K562 (cell line): ENCODE results near the gene PDE6H. TPM values are rescaled to one million over a fixed set of nuclear protein-coding genes. Genes with fewer than 3 reads are reported as not detected.

ENCODE experiments used
- ATAC-seq: fragments of 200-7000 bp; cut with Tn5 transposase; 3 replicates; pipeline ENCODE4 v1.9.1; 2020; ENCODE audit warnings: moderate library complexity
- Bru-seq: library from RNA; stranded (reverse); fragments of 400-500 nt; gene quantifications from one replicate; lab custom pipeline; 2021; lab: Mats Ljungman, UMichigan
- BruChase-seq, 2 experiments: library from RNA; stranded (reverse); fragments of 400-500 nt; gene quantifications; one replicate each; lab custom pipeline; 2021; lab: Mats Ljungman, UMichigan
- BruUV-seq: library from RNA; stranded (reverse); fragments of 400-500 nt; replicated peaks from 2 replicates; lab custom pipeline; 2021; lab: Mats Ljungman, UMichigan
- CTCF ChIA-PET: fragments of 300-600 bp; formaldehyde crosslinking; extraction: SDS; loops from one replicate; lab custom pipeline; 2021; ENCODE audit warnings: low intra/inter-chr PET ratio; lab: Yijun Ruan, JAX
- POLR2A ChIA-PET: fragments of 300-600, 350-650 bp; sonication (Branson Sonifier 250); formaldehyde crosslinking; extraction: SDS; loops from one replicate; lab custom pipeline; 2021; ENCODE audit warnings: antibody characterized with exemption, inconsistent platforms; lab: Yijun Ruan, JAX
- DNase-seq, 4 experiments: peaks; one replicate each; pipeline versions ENCODE4 v3.0.0 to v3.0.0-alpha.2; 2011 to 2018; ENCODE audit warnings: low spot score in 3 of 4, mixed read lengths in 3 of 4; ENCODE audit errors: extremely low read depth in 1 of 4
- FAIRE-seq: peaks from 2 replicates; lab custom pipeline; 2011; peaks lifted over from hg19 to GRCh38; lab: Jason Lieb, UNC
- H2AFZ ChIP-seq: 2 replicates; pipeline ENCODE4 v1.6.0; 2011; ENCODE audit warnings: low read depth, low read length, control low read depth, inconsistent platforms
- H3K27ac ChIP-seq: fragments of 200-600 bp; 3 replicates; pipeline ENCODE4 v1.8.0; 2011; ENCODE audit warnings: low read depth, mild to moderate bottlenecking, control low read depth, inconsistent platforms, low read length, moderate library complexity, mixed read lengths; ENCODE audit errors: extremely low read depth
- H3K27me3 ChIP-seq, 2 experiments: fragments of 300-600 bp in 1 of 2; 2 replicates in 1 of 2; 3 replicates in 1 of 2; pipeline versions ENCODE4 v1.6.0 to v1.8.0; 2011; ENCODE audit warnings: inconsistent platforms in 2 of 2, low read length in 2 of 2, mild to moderate bottlenecking in 1 of 2, mixed read lengths in 1 of 2, moderate library complexity in 1 of 2; ENCODE audit not compliant: control insufficient read depth in 2 of 2, insufficient read depth in 2 of 2
- H3K36me3 ChIP-seq: fragments of 300-600 bp; 3 replicates; pipeline ENCODE4 v1.8.0; 2011; ENCODE audit warnings: mild to moderate bottlenecking, low read length, inconsistent platforms; ENCODE audit not compliant: control insufficient read depth, insufficient read depth
- H3K4me1 ChIP-seq, 2 experiments: fragments of 200-600 bp in 1 of 2; replicated peaks in 1 of 2; 2 replicates in 1 of 2; 3 replicates in 1 of 2; pipeline versions ENCODE4 v1.5.1 to v1.8.0; 2011; ENCODE audit warnings: inconsistent platforms in 2 of 2, low read length in 2 of 2, mild to moderate bottlenecking in 1 of 2, mixed read lengths in 1 of 2, moderate library complexity in 1 of 2; ENCODE audit not compliant: control insufficient read depth in 2 of 2, insufficient read depth in 2 of 2
- H3K4me2 ChIP-seq: 2 replicates; pipeline ENCODE4 v1.6.1; 2011; ENCODE audit warnings: low read length, control low read depth, inconsistent platforms, mixed read lengths; ENCODE audit not compliant: insufficient read depth
- H3K4me3 ChIP-seq: fragments of 200-600 bp; sonication (generic), shearing (Covaris generic); 2 replicates; pipeline ENCODE4 v1.5.1; 2016; ENCODE audit warnings: control low read depth, inconsistent platforms
- H3K79me2 ChIP-seq: fragments of 200-600 bp; 3 replicates; pipeline ENCODE4 v1.8.0; 2011; ENCODE audit warnings: low read length, inconsistent platforms; ENCODE audit not compliant: control insufficient read depth, insufficient read depth
- H3K9ac ChIP-seq, 2 experiments: 2 replicates each; pipeline versions ENCODE4 v1.6.0 to v1.6.1; 2011; ENCODE audit warnings: low read depth in 2 of 2, low read length in 2 of 2, control low read depth in 1 of 2, inconsistent platforms in 1 of 2, mild to moderate bottlenecking in 1 of 2, mixed read lengths in 1 of 2; ENCODE audit not compliant: insufficient read depth in 1 of 2
- H3K9me1 ChIP-seq: one replicate; pipeline ENCODE4 v1.6.0; 2011; ENCODE audit warnings: inconsistent platforms, mild to moderate bottlenecking, low read length, moderate library complexity; ENCODE audit not compliant: control insufficient read depth, insufficient read depth
- H3K9me3 ChIP-seq: replicated peaks from 2 replicates; pipeline ENCODE4 v1.5.1; 2011; ENCODE audit warnings: low read depth, low read length, inconsistent platforms; ENCODE audit not compliant: control insufficient read depth, insufficient read depth
- H4K20me1 ChIP-seq: replicated peaks from 2 replicates; pipeline ENCODE4 v1.6.1; 2011; ENCODE audit warnings: low read length, inconsistent platforms, mixed read lengths; ENCODE audit not compliant: control insufficient read depth, insufficient read depth
- MCM2 ChIP-seq: fragments of 450-650 bp; IDR thresholded peaks from 2 replicates; pipeline ENCODE4 v1.6.1; 2017; ENCODE audit warnings: low read depth, mild to moderate bottlenecking
- PHF8 ChIP-seq: fragments of 200-600 bp; sonication (generic); IDR thresholded peaks from 2 replicates; pipeline ENCODE4 v1.6.1; 2012; ENCODE audit warnings: mixed run types, mild to moderate bottlenecking, inconsistent platforms, low read length, moderate library complexity, borderline replicate concordance
- PML ChIP-seq: IDR thresholded peaks from 2 replicates; pipeline ENCODE4 v1.6.1; 2012; ENCODE audit warnings: low read length, inconsistent platforms
- ZNF239 ChIP-seq: fragments of 250-450 bp; sonication (Bioruptor Pico); IDR thresholded peaks from 2 replicates; pipeline ENCODE4 v1.4.0; 2020; ENCODE audit warnings: mild to moderate bottlenecking
- ZNF436 ChIP-seq: fragments of 250-450, 450-650 bp; sonication (Bioruptor Pico); formaldehyde crosslinking; IDR thresholded peaks from 2 replicates; pipeline ENCODE4 v1.7.0; 2020; ENCODE audit warnings: mild to moderate bottlenecking
- ZNF785 ChIP-seq: fragments of 250-450 bp; sonication (Bioruptor Pico); IDR thresholded peaks from 2 replicates; pipeline ENCODE4 v1.4.0; 2020; ENCODE audit warnings: mild to moderate bottlenecking
- WGBS: fragments of 100-300 bp; shearing (Covaris generic); methylation state at CpG from one replicate; pipeline ENCODE4 v1.1.6; 2016; ENCODE audit warnings: low coverage, mixed read lengths; ENCODE audit not compliant: insufficient coverage; ENCODE audit errors: missing lambda C conversion rate; 5-methylcytosine and 5-hydroxymethylcytosine counted together
- in situ Hi-C: fragments of 300-500 bp; cut with MboI; formaldehyde crosslinking; loops from 4 replicates; pipeline ENCODE4 v1.15.0; 2018; ENCODE audit warnings: inconsistent platforms, mixed read lengths
- intact Hi-C: fragments of 100-400 bp; cut with micrococcal nuclease; formaldehyde crosslinking; loops from 2 replicates; pipeline ENCODE4 v1.14.2; 2022
- long read RNA-seq, 3 experiments: library from polyadenylated mRNA in 2 of 3; library from RNA in 1 of 3; unstranded in 2 of 3; stranded (forward) in 1 of 3; transcript quantifications; one replicate each; pipeline ENCODE4 v2.0.0, GENCODE V29; 2019 to 2022
- polyA minus RNA-seq, 3 experiments: library from RNA; depleted of rRNA, polyadenylated mRNA; stranded (reverse); fragments of >200 nt; gene quantifications; 2 replicates each; pipeline ENCODE4 v1.2.3, GENCODE V29; 2011
- polyA plus RNA-seq, 8 experiments: library from polyadenylated mRNA; depleted of rRNA in 4 of 8; stranded (reverse) in 5 of 8; unstranded in 3 of 8; fragments of >200 nt; fragmentation: Nextera tagmentation in 2 of 8; fragmentation: Illumina TruSeq in 1 of 8; extraction: Ambion mirVana in 2 of 8; extraction: Trizol in 1 of 8; gene quantifications; 2 replicates each; pipeline versions ENCODE4 v1.2.1 to v1.2.3, GENCODE V29; 2011 to 2014; ENCODE audit warnings: inconsistent platforms in 1 of 8, missing spikeins in 1 of 8
- total RNA-seq, 7 experiments: library from RNA; depleted of rRNA in 6 of 7; stranded (reverse); fragments of >200 nt in 6 of 7; fragmentation: Illumina TruSeq in 2 of 7; extraction: Trizol in 2 of 7; gene quantifications; 2 replicates each; pipeline versions ENCODE4 v1.2.1 to v1.2.3, GENCODE V29; 2011 to 2021; ENCODE audit warnings: low replicate concordance in 1 of 7
- TF ChIP-seq, protein P1 (sequence below): fragments of 450-650 bp; IDR thresholded peaks from one replicate; pipeline ENCODE4 v1.6.1; 2018; ENCODE audit warnings: mild to moderate bottlenecking, moderate library complexity; ENCODE audit not compliant: partially characterized antibody

The PDE6H gene
- total RNA-seq (2011; cell fraction: chromatin; rRNA removed; ENCODE audit: low replicate concordance): not detected in 2 replicates
- total RNA-seq (2011; cell fraction: nucleolus; rRNA removed): not detected in 2 replicates
- total RNA-seq (2011; cell fraction: nucleoplasm; rRNA removed): not detected in 2 replicates
- total RNA-seq (2014; rRNA removed) (not detected in 2 replicates), total RNA-seq (2014; rRNA removed; fragmentation: Illumina TruSeq; extraction: Trizol) (not detected in 2 replicates), total RNA-seq (2015; rRNA removed; fragmentation: Illumina TruSeq; extraction: Trizol) (not detected in 2 replicates), total RNA-seq (2021) (not detected in 2 replicates), polyA plus RNA-seq (2011; rRNA removed) (not detected in 2 replicates), polyA plus RNA-seq (2014; fragmentation: Illumina TruSeq; extraction: Trizol) (not detected in 2 replicates), polyA plus RNA-seq (2014; fragmentation: Nextera tagmentation; extraction: Ambion mirVana) (under 1 TPM in 1 of 2 experiments, not detected in 1; 0.15 TPM), polyA plus RNA-seq (2014; rRNA removed) (not detected in 2 replicates), polyA minus RNA-seq (2011; rRNA and poly(A)+ RNA removed) (not detected in 2 replicates), Bru-seq, nascent RNA (not detected), BruChase-seq, experiment 1, labeled RNA remaining after a 2-hour chase (not detected), BruChase-seq, experiment 2, labeled RNA remaining after a 6-hour chase (percentile 10 among the genes with signal in this experiment)
- not detected in 2 replicates for polyA plus RNA-seq (2011; cell fraction: cytosol; rRNA removed)
- polyA plus RNA-seq (2011; cell fraction: nucleus; rRNA removed): 0.22 TPM in 1 of 2 replicates, not detected in the other
- polyA plus RNA-seq (2012): not detected in 2 replicates
- polyA minus RNA-seq (2011; cell fraction: cytosol; rRNA and poly(A)+ RNA removed): not detected in 2 replicates
- not detected in 2 replicates for polyA minus RNA-seq (2011; cell fraction: nucleus; rRNA and poly(A)+ RNA removed)
- long read RNA-seq, experiment 1: 0 reads
- long read RNA-seq, experiment 2: 0 reads
- long read RNA-seq, experiment 3: 0 reads

DNA sequence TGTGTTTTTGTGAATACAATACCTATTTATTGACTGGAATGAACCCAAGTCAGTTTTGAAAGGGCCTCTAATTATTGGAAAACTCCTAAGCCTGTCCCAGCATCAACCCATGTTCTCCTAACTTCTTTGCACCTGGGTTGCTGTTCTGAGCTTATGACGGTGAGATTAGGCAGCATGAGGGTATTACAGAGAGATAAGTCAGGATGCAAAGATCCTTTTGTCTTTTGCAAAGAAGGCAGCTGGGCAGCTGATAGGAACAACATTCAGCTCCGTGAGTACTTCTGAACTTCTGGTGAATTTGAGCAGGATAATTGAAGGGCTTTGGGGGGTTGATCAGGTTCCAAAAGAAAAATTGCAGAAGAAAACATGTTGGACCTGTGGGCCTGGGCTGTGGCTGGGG is at the start of gene PDE6H:
Gene PDE6H (plus strand): TSS at position 227 of the 400 bp plus-strand sequence. CDS start 4,971 bp downstream, outside the sequence.
- no peak for FAIRE-seq
- no peak for DNase-seq
- H3K9me3 ChIP-seq: no peaks in the 10 kb centered on the region
- no peak within 1 kb of the TSS for H3K27ac ChIP-seq
- no peaks in the 10 kb centered on the region for H3K9me1 ChIP-seq
- in situ Hi-C loops: loop anchor here (25.0 kb wide), 1 partner anchor 761 kb away; no protein-coding TSS in a partner anchor
- no peak within 1 kb of the TSS for H3K4me3 ChIP-seq
- intact Hi-C loops: no loop called here
- peaks cover 0 to 2% of the 10 kb centered on the region in 2 experiments; a peak in 2 of 5 replicates for H3K4me1 ChIP-seq
- no peaks in the 10 kb centered on the region for H3K36me3 ChIP-seq
- ChIA-PET POLR2A (no interaction called here), CTCF (no interaction called here)
- WGBS: 14% methylated on average over 2 of the region's 2 CpGs
- no peaks in the 10 kb centered on the region for H4K20me1 ChIP-seq
- no TSS peak for BruUV-seq
- no peaks in the 10 kb centered on the region for H3K27me3 ChIP-seq
- no peak within 1 kb of the TSS for H3K9ac ChIP-seq
- H3K79me2 ChIP-seq: no peaks in the 10 kb centered on the region
- no peak for ATAC-seq
- TF ChIP-seq MCM2 (no peak), PHF8 (no peak), ZNF239 (CRISPR knock-in tag) (no peak), PML (no peak), ZNF785 (CRISPR knock-in tag) (no peak), ZNF436 (CRISPR knock-in tag) (no peak)
- TF ChIP-seq, protein P1, sequence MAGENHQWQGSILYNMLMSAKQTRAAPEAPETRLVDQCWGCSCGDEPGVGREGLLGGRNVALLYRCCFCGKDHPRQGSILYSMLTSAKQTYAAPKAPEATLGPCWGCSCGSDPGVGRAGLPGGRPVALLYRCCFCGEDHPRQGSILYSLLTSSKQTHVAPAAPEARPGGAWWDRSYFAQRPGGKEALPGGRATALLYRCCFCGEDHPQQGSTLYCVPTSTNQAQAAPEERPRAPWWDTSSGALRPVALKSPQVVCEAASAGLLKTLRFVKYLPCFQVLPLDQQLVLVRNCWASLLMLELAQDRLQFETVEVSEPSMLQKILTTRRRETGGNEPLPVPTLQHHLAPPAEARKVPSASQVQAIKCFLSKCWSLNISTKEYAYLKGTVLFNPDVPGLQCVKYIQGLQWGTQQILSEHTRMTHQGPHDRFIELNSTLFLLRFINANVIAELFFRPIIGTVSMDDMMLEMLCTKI: no peak
- H2AFZ ChIP-seq: no peak within 1 kb of the TSS
- H3K4me2 ChIP-seq: no peak within 1 kb of the TSS
